GM13976 (cell line): ENCODE data around the gene PPP1R9B.

Experiments used
- DNase-seq: peaks from one replicate; pipeline ENCODE4 v3.0.0; 2012; ENCODE audit warnings: low spot score
- in situ Hi-C: fragments of 300-500 bp; cut with MboI; formaldehyde crosslinking; loops from one replicate; pipeline ENCODE4 v1.12.0; 2022; ENCODE audit warnings: low sequenced_read_pairs, mixed read lengths, inconsistent platforms; ENCODE audit not compliant: unreplicated experiment
- TF ChIP-seq, protein P1 (sequence below): IDR thresholded peaks from 2 replicates; pipeline ENCODE4 v1.5.1; 2012; ENCODE audit warnings: borderline replicate concordance, mild to moderate bottlenecking; ENCODE audit not compliant: insufficient read depth; ENCODE audit errors: extremely low read depth, missing control alignments, control extremely low read depth

PPP1R9B gene

DNA sequence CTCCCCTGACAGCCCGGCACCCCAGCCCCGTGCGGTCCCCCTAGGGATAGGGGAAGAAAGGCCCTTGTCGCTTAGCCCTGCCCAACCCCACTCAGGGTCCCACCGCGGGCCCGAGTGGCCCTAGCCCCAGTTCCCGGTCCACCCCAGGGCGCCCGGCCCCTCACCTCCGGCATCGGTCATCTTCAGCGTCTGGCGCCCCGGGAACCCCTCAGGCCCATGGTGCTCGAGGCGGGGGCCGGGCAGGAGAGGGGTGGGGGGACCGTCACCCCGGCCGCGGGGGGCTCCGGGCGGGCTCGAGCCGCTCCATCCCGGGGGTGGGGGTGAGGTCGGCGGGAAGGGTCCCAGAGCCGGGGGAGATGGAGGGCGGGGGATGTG, 21.1 kb downstream of the PPP1R9B start:
- in situ Hi-C loops: no loop called here
- TF ChIP-seq, protein P1, sequence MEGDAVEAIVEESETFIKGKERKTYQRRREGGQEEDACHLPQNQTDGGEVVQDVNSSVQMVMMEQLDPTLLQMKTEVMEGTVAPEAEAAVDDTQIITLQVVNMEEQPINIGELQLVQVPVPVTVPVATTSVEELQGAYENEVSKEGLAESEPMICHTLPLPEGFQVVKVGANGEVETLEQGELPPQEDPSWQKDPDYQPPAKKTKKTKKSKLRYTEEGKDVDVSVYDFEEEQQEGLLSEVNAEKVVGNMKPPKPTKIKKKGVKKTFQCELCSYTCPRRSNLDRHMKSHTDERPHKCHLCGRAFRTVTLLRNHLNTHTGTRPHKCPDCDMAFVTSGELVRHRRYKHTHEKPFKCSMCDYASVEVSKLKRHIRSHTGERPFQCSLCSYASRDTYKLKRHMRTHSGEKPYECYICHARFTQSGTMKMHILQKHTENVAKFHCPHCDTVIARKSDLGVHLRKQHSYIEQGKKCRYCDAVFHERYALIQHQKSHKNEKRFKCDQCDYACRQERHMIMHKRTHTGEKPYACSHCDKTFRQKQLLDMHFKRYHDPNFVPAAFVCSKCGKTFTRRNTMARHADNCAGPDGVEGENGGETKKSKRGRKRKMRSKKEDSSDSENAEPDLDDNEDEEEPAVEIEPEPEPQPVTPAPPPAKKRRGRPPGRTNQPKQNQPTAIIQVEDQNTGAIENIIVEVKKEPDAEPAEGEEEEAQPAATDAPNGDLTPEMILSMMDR: no peak
- DNase-seq: no peak

DNA sequence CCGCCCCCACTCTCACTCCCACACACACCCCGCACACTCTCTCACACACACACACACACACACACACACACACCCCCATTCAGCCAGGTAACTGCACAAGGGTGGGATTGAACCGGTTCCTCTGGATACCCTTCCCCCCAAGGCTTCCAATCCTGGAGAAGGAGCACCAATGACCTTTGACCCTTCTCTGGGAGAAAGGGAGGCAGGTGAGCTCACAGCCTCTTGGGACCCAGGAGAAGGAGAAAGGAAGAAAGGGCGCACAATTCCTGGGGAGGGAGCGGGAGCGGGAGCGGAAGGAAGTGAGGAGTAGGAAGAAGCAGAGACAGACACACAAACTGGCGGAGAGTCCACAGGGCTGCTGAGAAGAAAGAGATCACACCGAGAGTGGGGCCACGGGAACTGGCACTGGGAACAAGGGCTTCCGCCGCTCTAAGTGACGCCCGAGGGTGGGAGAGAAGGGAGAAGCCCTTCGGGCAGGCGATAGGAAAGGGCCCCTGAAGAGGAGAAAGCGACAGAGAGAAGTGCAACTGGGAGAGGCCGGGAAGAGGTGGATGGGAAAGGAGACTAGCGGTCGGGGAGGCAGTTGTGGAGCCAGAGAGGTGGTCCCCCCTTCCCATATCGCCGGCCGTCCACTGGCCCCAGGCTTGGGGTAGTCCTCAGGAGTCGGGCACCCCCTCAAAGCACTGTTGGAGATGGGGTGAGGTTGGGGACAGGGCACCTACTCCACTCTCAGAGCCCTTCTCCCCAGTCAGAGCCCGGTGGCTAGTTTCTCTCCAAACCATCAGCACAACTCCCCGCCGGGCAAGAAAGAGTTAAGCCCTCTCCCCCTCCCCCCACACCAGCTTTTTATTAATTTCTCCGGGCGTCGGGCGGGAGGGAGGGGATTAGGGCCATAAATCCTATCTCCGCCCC, 21.8 kb downstream of the PPP1R9B start:
- in situ Hi-C loops: no loop called here
- TF ChIP-seq, protein P1: no peak
- no peak for DNase-seq

DNA sequence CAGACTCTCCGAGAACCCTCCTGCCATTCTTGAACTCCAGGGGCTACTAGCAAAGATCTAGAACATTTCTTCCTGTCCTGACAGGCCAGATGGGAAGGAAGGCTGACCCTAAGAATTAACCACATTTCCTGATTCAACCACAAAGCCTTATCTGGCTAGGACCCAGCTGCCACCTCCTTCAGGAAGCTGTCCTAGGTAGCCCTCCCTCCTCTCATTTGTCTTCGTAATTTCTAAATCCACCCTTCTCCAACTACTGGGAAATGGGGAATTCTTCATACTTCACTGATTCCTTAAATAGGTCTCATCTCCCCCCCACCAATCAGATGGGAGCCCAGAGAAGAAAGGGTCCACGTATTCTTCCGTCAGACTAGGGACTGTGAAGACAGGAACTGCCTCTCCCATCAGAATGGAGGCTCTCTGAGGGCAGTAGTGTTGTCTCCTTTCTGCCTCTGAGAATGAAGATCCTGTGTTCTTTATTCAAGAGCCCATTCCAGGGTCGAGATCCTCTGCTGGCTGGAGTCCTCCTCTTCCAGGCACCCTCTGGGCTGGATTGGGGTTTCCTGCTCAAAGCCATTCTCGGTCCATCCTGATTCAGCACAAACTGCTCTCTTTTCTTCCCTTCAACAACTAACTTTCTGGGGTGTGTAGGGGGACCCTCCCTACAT, 22.6 kb downstream of the PPP1R9B start:
- TF ChIP-seq, protein P1: no peak
- no peak for DNase-seq
- in situ Hi-C loops: no loop called here

DNA sequence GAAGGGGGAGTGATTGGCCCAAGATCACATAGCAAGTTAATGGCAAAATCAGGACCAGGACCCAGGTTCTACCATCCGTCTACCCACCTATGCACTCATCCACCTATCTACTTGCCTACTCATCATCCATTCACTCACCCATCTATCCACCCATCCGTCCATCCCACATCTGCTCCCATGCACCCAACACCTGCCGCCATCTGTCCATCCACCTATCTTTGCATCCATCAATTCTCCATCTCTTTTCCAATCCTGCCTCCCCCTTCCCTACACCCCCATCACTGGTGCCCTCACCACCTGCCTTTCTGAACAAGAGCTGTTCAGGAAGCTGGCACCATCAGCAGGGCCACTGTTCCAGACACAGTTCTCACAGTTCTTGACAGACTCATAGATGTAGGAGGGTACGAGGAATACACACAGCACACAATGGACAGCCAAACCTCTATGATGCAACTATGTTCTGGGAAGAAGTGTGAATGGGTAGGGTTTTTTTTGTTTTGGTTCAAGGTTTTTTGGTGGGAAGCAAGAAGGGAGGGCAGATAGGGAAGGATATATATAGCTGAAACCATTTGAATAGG, 25.0 kb downstream of the PPP1R9B start:
- in situ Hi-C loops: no loop called here

DNA sequence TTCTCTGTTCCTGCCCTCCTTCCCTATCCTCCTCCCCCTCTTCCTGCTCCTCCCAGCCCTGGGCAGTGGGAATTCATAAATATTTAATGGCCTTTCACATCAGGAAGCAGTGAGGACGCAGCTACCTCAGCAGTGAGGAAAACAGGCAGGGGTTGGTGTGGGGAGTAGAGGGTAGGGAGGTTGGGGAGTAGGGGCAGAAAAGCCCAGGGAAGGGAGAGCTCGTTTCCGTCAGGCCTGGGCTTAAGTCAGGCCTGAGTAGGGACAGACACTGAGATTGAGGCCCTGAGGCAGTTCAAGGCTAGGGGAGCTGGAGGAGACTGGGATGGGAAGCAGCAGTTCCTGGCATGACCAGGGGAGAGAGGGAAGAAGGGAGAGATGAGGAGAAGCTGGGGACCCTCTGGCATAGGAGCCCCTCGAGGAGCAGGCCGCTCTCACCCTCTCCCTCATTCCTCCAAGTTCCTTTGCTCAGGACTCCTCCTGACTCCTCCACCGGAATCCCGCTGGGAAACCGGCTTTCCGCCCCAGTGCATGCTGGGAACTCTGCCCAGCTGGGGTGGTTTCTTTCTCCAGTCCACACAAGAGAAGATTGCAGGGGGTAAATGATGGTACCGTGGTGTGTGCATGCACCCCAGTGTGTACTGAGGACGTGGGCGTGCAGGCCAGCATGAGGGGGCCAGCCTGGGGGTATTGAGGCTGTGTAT, 26.7 kb downstream of the PPP1R9B start:
- in situ Hi-C loops: no loop called here
- TF ChIP-seq, protein P1: no peak
- DNase-seq: no peak

More for the DNA sequence above, 25.0 kb downstream of the PPP1R9B start:
- DNase-seq: no peak
- TF ChIP-seq, protein P1: no peak

DNA sequence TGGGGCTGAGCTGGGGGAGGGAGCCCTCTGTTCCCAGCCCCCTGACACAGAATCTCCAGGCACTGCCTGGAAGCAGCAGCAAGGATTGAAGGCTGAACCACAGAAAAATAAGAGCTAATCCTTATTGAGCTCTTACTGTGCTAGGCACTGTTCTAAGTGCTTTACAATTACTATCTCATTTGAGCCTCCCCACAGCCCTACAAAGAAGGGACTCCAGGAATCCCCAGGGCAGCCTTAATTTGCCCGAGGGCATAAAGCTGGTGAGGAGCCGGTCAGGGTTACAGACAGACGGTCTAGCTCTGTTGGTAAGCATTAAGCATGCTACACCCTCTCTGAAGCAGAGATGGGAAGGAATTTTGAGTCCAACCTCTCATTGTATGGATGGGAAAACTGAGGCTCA, 27.5 kb downstream of the PPP1R9B start:
- in situ Hi-C loops: no loop called here
- TF ChIP-seq, protein P1: no peak

More for the DNA sequence above, 27.5 kb downstream of the PPP1R9B start:
- DNase-seq: no peak
